Osteocyte (in vitro differentiated cells): Measurements from ENCODE around the gene ALOX15. TPM values are rescaled to one million over a fixed set of nuclear protein-coding genes. Genes with fewer than 3 reads are reported as not detected.

Experiments
- DNase-seq: peaks from one replicate; pipeline ENCODE4 v3.0.0; 2021; ENCODE audit warnings: mixed read lengths; ENCODE audit not compliant: unreplicated experiment; ENCODE audit errors: extremely low spot score
- H3K27ac Mint-ChIP-seq: one replicate; pipeline ENCODE4 v1.8.0; 2021; ENCODE audit warnings: mild to moderate bottlenecking, mixed read lengths; ENCODE audit not compliant: unreplicated experiment
- H3K27me3 Mint-ChIP-seq: one replicate; pipeline ENCODE4 v1.8.0; 2021; ENCODE audit warnings: mixed read lengths; ENCODE audit not compliant: unreplicated experiment
- H3K36me3 Mint-ChIP-seq: one replicate; pipeline ENCODE4 v1.8.0; 2021; ENCODE audit warnings: mixed read lengths; ENCODE audit not compliant: unreplicated experiment
- H3K4me1 Mint-ChIP-seq: one replicate; pipeline ENCODE4 v1.8.0; 2021; ENCODE audit warnings: mixed read lengths; ENCODE audit not compliant: unreplicated experiment
- H3K4me3 Mint-ChIP-seq: one replicate; pipeline ENCODE4 v1.8.0; 2021; ENCODE audit warnings: mild to moderate bottlenecking, moderate library complexity, mixed read lengths; ENCODE audit not compliant: unreplicated experiment
- H3K9me3 Mint-ChIP-seq: one replicate; pipeline ENCODE4 v1.8.0; 2021; ENCODE audit warnings: mixed read lengths; ENCODE audit not compliant: unreplicated experiment
- total RNA-seq: library from RNA; stranded (reverse); gene quantifications from 2 replicates; pipeline ENCODE4 v1.2.1, GENCODE V29; 2021
- TF ChIP-seq, protein P1 (sequence below): fragments of 200-600 bp; sonication (generic); IDR thresholded peaks from 2 replicates; pipeline ENCODE4 v1.5.0; 2021; ENCODE audit warnings: antibody characterized with exemption, mild to moderate bottlenecking, moderate library complexity

The ALOX15 gene
- total RNA-seq, 1 donor from 2014 or later: not detected

GRCh38 chr17:4601326-4601725 is 40.2 kb downstream of the ALOX15 start:
- no peak for DNase-seq
- Mint-ChIP-seq H3K4me1 (peaks cover 48% of the 10 kb centered on the region), H3K9me3 (no peaks in the 10 kb centered on the region), H3K27me3 (peaks cover 17% of the 10 kb centered on the region), H3K4me3 (no peak overlapping the region), H3K36me3 (peaks cover 2% of the 10 kb centered on the region), H3K27ac (no peak overlapping the region)
- TF ChIP-seq, protein P1, sequence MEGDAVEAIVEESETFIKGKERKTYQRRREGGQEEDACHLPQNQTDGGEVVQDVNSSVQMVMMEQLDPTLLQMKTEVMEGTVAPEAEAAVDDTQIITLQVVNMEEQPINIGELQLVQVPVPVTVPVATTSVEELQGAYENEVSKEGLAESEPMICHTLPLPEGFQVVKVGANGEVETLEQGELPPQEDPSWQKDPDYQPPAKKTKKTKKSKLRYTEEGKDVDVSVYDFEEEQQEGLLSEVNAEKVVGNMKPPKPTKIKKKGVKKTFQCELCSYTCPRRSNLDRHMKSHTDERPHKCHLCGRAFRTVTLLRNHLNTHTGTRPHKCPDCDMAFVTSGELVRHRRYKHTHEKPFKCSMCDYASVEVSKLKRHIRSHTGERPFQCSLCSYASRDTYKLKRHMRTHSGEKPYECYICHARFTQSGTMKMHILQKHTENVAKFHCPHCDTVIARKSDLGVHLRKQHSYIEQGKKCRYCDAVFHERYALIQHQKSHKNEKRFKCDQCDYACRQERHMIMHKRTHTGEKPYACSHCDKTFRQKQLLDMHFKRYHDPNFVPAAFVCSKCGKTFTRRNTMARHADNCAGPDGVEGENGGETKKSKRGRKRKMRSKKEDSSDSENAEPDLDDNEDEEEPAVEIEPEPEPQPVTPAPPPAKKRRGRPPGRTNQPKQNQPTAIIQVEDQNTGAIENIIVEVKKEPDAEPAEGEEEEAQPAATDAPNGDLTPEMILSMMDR: no peak

DNA sequence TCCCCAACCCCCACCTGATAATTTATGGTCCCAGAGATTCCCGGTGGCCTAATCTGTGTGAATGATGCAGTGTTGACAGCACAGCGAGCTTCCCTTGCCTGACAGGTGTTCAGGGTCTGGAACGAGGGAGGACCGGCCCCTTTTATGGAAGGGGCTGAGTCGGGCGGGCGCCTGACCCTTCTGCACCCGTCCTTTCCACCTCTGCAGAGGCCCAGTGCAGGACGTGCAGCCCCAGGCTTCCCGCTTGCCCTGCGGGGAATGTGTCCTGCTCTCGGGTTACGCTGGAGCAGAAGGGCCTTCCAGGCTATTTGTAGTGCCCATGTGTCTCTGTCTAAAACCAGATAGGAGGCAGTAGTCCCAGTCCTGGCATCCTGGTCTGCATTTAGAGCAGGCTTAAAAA is 40.9 kb downstream of the ALOX15 start:
- Mint-ChIP-seq H3K4me1 (peaks cover 44% of the 10 kb centered on the region), H3K9me3 (no peaks in the 10 kb centered on the region), H3K4me3 (no peak overlapping the region), H3K27me3 (peaks cover 17% of the 10 kb centered on the region), H3K36me3 (peaks cover 2% of the 10 kb centered on the region), H3K27ac (no peak overlapping the region)
- no peak for DNase-seq
- TF ChIP-seq, protein P1: no peak

- Mint-ChIP-seq H3K27me3 (peaks cover 19% of the 10 kb centered on the region), H3K9me3 (no peaks in the 10 kb centered on the region), H3K4me3 (peak overlapping the region; percentile 4), H3K36me3 (peaks cover 2% of the 10 kb centered on the region), H3K27ac (peak overlapping the region; percentile 6), H3K4me1 (peaks cover 36% of the 10 kb centered on the region)
- TF ChIP-seq, protein P1: no peak
- DNase-seq: no peak
These were observed 41.8 kb downstream of the ALOX15 start for GRCh38 chr17:4599505-4600281.

DNA sequence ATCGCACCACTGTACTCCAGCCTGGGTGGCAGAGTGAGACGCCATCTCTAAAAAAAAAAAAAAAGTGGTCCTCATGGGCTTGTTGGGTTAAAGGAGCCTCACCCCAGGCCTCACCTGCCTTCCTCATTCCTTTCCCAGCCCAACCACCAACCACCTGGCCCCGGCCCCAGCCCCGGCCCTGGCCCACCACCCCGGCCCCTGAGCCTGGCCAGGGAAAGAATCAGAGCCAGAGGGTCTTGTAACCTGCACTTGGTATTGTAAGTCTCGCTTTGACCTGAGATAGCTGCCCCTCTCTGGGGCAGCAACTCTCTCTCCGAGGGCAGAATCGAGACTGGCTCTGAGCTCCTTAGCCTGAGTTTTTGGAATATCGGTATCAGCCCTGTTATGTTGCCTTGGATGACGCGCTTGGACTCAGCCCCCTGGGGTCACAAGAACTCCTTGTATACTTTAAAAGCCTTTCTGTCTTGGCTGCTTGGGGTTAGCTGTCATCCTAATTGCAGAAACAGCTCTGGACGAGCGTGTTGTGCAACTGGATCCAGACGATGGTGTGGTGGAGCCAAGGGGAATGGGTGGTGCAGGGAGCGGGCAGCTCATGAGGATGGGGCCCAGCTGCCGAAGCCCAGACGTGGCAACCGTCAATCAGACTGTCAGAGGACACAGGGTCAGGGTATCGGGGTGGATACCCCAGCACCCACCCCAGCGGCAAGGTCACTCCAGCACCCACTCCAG is 42.5 kb downstream of the ALOX15 start:
- TF ChIP-seq, protein P1: no peak
- H3K4me3 Mint-ChIP-seq: no peak overlapping the region
- no peaks in the 10 kb centered on the region for H3K9me3 Mint-ChIP-seq
- DNase-seq: no peak
- H3K36me3 Mint-ChIP-seq: peaks cover 2% of the 10 kb centered on the region
- H3K27me3 Mint-ChIP-seq: peaks cover 19% of the 10 kb centered on the region
- no peak overlapping the region for H3K27ac Mint-ChIP-seq
- H3K4me1 Mint-ChIP-seq: peaks cover 28% of the 10 kb centered on the region

DNA sequence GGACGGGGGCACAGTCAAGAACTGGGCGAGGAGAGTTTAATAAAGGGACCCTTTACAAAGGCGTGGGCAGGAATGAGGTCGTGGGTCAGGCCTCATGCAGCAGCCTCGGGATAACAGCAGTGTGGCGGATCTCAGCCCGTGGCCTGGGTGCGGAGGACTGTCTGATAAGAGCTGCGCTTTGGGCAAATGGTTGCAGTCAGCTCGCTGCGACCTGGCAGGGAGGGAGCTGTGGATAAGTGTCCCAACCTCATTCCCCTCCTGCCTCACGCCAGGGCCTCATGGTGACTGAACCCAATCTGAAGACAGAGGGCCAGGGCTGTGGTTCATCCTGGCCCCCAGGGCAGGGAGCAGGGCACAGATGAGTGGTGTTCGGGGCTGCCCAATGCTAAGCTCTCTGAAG is 43.5 kb downstream of the ALOX15 start:
- Mint-ChIP-seq H3K27ac (no peak overlapping the region), H3K4me1 (peaks cover 24% of the 10 kb centered on the region), H3K4me3 (no peak overlapping the region), H3K27me3 (peaks cover 19% of the 10 kb centered on the region), H3K9me3 (no peaks in the 10 kb centered on the region), H3K36me3 (peaks cover 2% of the 10 kb centered on the region)
- TF ChIP-seq, protein P1: no peak
- no peak for DNase-seq
